Sigmoid colon (tissue), 7 donors: Measurements from ENCODE around the gene LONP1. TPM values are rescaled to one million over a fixed set of nuclear protein-coding genes. Genes with fewer than 3 reads are reported as not detected.

ENCODE experiments used
- DNase-seq: peaks from one replicate; pipeline ENCODE4 v3.0.0-alpha.2; 2019
- H3K27ac ChIP-seq, 4 donors: fragments of 200-600 bp; sonication (generic); one replicate each; pipeline ENCODE4 v1.5.1; 2016 to 2019; ENCODE audit warnings: mild to moderate bottlenecking in 1 of 4
- H3K27me3 ChIP-seq, 3 donors: fragments of 200-600 bp; sonication (generic); one replicate each; pipeline ENCODE4 v1.5.1; 2019; ENCODE audit warnings: mild to moderate bottlenecking in 1 of 3
- H3K36me3 ChIP-seq, 4 donors: fragments of 200-600 bp; sonication (generic); one replicate each; pipeline ENCODE4 v1.5.1; 2016 to 2019
- H3K4me1 ChIP-seq, 4 donors: fragments of 200-600 bp; sonication (generic); one replicate each; pipeline ENCODE4 v1.5.1; 2017 to 2019
- H3K4me3 ChIP-seq, 4 donors: fragments of 200-600 bp; sonication (generic); one replicate each; pipeline ENCODE4 v1.5.1; 2017 to 2019; ENCODE audit warnings: mild to moderate bottlenecking in 2 of 4, moderate library complexity in 1 of 4
- H3K9me3 ChIP-seq, 4 donors: fragments of 200-600 bp in 3 of 4; sonication (generic) in 3 of 4; one replicate each; pipeline versions ENCODE4 v1.5.1 to v1.6.1; 2013 to 2019
- EP300 ChIP-seq, 4 donors: sonication (generic); formaldehyde crosslinking; IDR thresholded peaks; one replicate each; pipeline ENCODE4 v1.6.1; 2017; ENCODE audit warnings: antibody characterized with exemption in 4 of 4
- POLR2A ChIP-seq, 2 donors: fragments of 450-650 bp; IDR thresholded peaks; one replicate each; pipeline ENCODE4 v1.6.1; 2016; ENCODE audit warnings: antibody characterized with exemption in 2 of 2, mild to moderate bottlenecking in 2 of 2, moderate library complexity in 2 of 2
- POLR2AphosphoS5 ChIP-seq, 4 donors: sonication (generic); formaldehyde crosslinking; IDR thresholded peaks; one replicate each; pipeline ENCODE4 v1.6.1; 2017; ENCODE audit warnings: antibody characterized with exemption in 4 of 4
- WGBS, 2 donors: extraction: QIAGEN DNeasy Blood & Tissue Kit; methylation state at CpG; one replicate each; pipeline ENCODE4 v1.1.7; 2013; 5-methylcytosine and 5-hydroxymethylcytosine counted together
- intact Hi-C: fragments of 100-400 bp; cut with DNase I; formaldehyde crosslinking; loops from one replicate; pipeline ENCODE4 v1.15.1; 2023
- polyA plus RNA-seq, 3 donors: library from polyadenylated mRNA; stranded (reverse); fragments of 200-250 nt; gene quantifications; one replicate each; pipeline ENCODE4 v1.2.3, GENCODE V29; 2013
- total RNA-seq, 4 donors: library from RNA; depleted of rRNA; stranded (reverse); fragments of >200 nt; gene quantifications; one replicate each; pipeline ENCODE4 v1.1.0, GENCODE V29; 2016
- TF ChIP-seq, protein P1 (sequence below), 4 experiments: fragments of 450-650 bp in 3 of 4; fragments of 200-600 bp in 1 of 4; IDR thresholded peaks; one replicate each; pipeline ENCODE4 v1.5.1; 2016 to 2019; ENCODE audit warnings: antibody characterized with exemption in 4 of 4, mild to moderate bottlenecking in 3 of 4, moderate library complexity in 2 of 4
- donor health status: healthy with polysubstance abuse.
- donor health status: Bipolar disorder and iron deficiency.
- donor health status: healthy.

The LONP1 gene
- total and polyA plus RNA-seq, 7 donors = 24.0 to 62.6 (median 31.1) TPM

DNA sequence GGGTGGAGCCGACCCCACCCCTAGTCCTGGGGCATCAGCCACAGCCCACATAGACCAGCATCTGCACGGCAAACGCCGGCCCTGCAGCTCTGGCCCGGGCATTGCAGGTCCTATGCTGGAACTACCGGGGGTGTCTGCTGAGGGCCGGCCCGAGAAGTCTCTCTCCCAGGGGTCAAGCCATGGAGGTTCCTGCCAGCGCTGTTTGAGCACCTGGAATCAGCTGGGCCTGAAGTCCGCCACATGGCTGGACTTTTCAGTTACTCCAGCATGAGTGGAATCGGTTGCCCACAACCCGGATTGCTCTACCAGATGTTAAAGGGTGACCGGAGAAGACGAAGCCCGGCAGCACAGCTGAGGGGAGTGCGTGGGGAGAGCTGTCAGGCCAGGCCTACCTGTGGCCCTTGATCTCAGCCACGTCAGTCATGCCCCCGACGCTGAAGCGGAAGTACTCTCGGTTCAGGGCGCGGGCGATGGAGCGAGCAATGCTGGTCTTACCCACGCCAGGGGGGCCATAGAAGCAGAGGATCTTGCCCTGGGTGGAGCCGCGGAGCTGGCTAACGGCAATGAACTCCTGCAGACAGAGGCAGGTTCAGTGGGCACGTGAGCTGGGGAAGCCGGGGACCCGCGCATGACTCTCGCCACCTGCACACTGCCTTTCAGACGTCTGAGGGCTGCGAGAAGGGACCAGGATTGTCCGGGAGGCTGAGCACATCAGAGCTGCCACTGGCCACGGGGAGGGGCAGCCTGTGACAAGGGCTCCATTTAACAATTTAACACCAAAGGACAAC is 21.1 kb downstream of the LONP1 start:
- TF ChIP-seq EP300 (IDR thresholded peaks at IDR 0.05) = no peak
- TF ChIP-seq POLR2A (IDR thresholded peaks at IDR 0.05) = no peak
- TF ChIP-seq, protein P1, sequence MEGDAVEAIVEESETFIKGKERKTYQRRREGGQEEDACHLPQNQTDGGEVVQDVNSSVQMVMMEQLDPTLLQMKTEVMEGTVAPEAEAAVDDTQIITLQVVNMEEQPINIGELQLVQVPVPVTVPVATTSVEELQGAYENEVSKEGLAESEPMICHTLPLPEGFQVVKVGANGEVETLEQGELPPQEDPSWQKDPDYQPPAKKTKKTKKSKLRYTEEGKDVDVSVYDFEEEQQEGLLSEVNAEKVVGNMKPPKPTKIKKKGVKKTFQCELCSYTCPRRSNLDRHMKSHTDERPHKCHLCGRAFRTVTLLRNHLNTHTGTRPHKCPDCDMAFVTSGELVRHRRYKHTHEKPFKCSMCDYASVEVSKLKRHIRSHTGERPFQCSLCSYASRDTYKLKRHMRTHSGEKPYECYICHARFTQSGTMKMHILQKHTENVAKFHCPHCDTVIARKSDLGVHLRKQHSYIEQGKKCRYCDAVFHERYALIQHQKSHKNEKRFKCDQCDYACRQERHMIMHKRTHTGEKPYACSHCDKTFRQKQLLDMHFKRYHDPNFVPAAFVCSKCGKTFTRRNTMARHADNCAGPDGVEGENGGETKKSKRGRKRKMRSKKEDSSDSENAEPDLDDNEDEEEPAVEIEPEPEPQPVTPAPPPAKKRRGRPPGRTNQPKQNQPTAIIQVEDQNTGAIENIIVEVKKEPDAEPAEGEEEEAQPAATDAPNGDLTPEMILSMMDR (IDR thresholded peaks at IDR 0.05) = no peak
- TF ChIP-seq POLR2AphosphoS5 (IDR thresholded peaks at IDR 0.05) = no peak
- Histone ChIP-seq H3K9me3 (no peaks in the 10 kb centered on the region), H3K27ac (no peak overlapping the region), H3K27me3 (no peaks in the 10 kb centered on the region), H3K4me1 (no peaks in the 10 kb centered on the region), H3K36me3 (peaks cover 30 to 79% (median 53%) of the 10 kb centered on the region in 4 donors), H3K4me3 (no peak overlapping the region)
- DNase-seq = peak; percentile 62
- WGBS, 2 donors = 91% methylated on average over 38 of the region's 38 CpGs
- intact Hi-C loops = no loop called here

DNA sequence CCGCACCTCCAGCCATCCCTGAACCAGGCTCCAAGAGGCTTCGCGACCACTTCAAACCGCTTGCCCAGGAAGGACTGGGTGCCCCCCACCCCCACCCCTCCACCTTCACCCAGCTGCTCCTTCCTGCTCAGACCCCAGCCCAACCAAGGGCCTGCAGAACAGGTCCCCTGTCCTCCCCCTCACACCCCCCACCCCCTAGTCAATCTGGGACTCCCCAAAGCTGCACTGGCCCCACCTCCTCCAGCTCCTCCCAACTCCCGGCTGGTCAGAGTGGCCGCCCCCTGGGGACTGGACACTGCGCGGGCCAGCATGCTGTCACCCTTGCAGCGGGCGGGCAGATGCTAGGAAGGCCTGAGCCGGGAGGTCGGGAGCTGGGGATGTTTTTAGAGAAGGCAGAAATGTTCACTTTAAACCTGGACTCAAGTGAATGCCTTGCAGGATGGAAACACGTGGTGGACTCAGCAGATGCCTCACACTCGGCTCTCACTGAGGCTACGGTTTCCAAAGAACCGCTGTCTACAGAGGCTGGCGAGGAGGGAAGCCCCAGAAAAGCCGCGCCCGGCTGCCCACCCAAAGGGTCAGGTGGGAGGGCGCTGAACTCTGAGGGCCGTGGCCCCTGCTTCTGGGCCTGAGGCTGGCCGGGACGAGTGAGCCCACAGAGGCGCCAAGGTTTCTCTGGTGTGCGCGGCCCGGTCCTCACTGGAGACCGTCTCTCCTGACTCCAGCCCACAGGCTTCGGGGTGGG is 21.9 kb downstream of the LONP1 start:
- intact Hi-C loops = no loop called here
- no peaks in the 10 kb centered on the region for H3K27me3 ChIP-seq
- H3K27ac ChIP-seq = no peak overlapping the region
- peaks cover 33 to 79% (median 53%) of the 10 kb centered on the region in 4 donors for H3K36me3 ChIP-seq
- H3K9me3 ChIP-seq = no peaks in the 10 kb centered on the region
- DNase-seq = no peak
- no peak overlapping the region for H3K4me3 ChIP-seq
- WGBS, 2 donors = 88 to 89% methylated on average over 30 of the region's 30 CpGs
- TF ChIP-seq POLR2AphosphoS5 (IDR thresholded peaks at IDR 0.05) (no peak), POLR2A (IDR thresholded peaks at IDR 0.05) (no peak), EP300 (IDR thresholded peaks at IDR 0.05) (no peak)
- TF ChIP-seq, protein P1 (IDR thresholded peaks at IDR 0.05) = no peak
- peaks cover 0 to 3% (median 1%) of the 10 kb centered on the region in 4 donors for H3K4me1 ChIP-seq

DNA sequence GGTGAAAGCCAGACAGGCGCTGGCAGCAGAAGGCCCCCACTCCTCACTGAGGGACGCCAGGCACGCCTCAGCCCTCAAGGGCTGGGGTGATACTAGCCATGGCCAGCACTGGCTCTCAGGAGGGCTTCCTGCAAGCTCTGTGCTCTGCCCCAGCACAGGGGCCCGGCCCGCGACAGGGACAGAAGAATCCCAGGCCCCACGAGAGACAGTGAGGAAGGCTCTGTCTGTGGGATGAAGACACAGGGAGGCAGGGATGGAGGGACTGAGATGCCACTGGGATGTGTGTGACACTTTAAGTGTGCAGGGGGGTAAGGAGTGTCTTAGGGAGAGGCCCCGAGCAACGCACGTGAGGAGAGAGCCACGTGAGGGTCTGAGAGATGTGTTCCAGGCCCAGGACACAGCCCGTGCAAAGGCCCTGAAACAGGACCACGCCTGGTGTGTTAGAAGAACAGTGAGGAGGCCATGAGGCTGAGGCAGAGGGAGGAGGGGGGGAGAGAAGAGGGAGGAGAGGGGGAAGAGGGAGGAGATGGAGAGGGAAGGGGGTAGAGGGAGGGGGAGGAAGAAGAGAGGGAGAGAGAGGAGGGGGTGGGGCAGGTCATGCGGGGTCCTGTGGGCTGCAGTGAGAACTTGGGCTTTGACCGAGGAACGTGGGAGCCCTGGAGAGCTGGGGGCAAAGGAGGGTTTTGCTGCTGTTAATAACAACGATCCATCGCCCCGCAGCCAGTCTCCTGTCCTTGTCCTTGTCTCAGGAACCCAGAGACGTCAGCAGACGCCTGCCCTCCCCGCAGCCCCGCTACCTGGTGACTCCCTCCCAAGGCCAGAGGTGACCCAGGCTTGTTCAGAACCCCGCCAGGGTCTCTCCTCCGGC is 22.7 kb downstream of the LONP1 start:
- peak; percentile 66 for DNase-seq
- Histone ChIP-seq H3K27me3 (no peaks in the 10 kb centered on the region), H3K36me3 (peaks cover 36 to 86% (median 61%) of the 10 kb centered on the region in 4 donors), H3K27ac (no peak overlapping the region), H3K9me3 (no peaks in the 10 kb centered on the region), H3K4me3 (no peak overlapping the region), H3K4me1 (peaks cover 0 to 11% (median 7%) of the 10 kb centered on the region in 4 donors)
- TF ChIP-seq, protein P1 (IDR thresholded peaks at IDR 0.05) = no peak
- no peak for TF ChIP-seq EP300 (IDR thresholded peaks at IDR 0.05)
- TF ChIP-seq POLR2AphosphoS5 (IDR thresholded peaks at IDR 0.05) = no peak
- no peak for TF ChIP-seq POLR2A (IDR thresholded peaks at IDR 0.05)
- WGBS, 2 donors = 81 to 86% methylated on average over 25 of the region's 25 CpGs
- intact Hi-C loops = no loop called here

DNA sequence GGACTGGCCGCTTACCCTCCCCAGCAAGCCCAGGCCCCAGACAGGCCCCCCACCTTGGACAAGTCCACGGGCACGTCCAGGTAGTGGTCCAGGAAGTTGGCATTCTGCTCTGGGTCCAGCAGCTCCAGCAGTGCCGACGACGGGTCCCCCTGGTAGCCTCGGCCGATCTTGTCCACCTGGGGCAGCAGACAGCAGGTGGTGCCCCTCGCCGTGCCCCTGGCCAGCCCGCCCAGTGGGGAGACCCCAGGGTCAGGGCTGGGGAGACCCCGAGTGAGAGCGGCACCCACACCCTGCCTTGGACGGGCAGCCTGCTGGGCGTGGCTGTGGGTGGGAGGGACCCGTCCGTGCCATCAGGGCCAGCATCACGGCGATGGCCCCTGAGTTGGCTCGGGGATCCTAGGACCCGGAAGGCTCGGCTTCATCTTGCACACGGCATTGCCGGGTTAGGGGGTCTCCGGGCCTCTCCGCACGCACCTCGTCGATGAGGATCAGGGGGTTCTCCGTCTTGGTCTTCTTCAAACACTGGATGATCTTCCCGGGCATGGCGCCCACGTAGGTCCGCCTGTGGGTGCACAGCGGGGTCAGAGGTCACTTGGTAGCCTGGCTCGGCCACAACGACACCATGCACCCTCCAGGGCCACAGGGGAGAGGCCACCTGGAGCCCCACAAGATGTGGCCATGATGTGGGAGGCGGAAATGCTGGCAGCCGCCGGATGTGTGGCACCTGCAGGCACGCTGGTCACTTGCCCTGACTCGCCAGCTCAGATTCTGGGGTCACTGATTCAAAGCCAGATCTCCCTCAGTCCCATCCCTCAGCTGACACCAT is 23.5 kb downstream of the LONP1 start:
- no peak overlapping the region for H3K4me3 ChIP-seq
- H3K27ac ChIP-seq = no peak overlapping the region
- TF ChIP-seq EP300 (IDR thresholded peaks at IDR 0.05) = no peak
- TF ChIP-seq, protein P1 (IDR thresholded peaks at IDR 0.05) = no peak
- TF ChIP-seq POLR2A (IDR thresholded peaks at IDR 0.05) = no peak
- no peak for TF ChIP-seq POLR2AphosphoS5 (IDR thresholded peaks at IDR 0.05)
- peaks cover 36 to 92% (median 68%) of the 10 kb centered on the region in 4 donors for H3K36me3 ChIP-seq
- H3K9me3 ChIP-seq = no peaks in the 10 kb centered on the region
- H3K27me3 ChIP-seq = no peaks in the 10 kb centered on the region
- peak; percentile 65 for DNase-seq
- 81 to 90% methylated on average over 42 of the region's 42 CpGs for WGBS, 2 donors
- peaks cover 0 to 19% (median 15%) of the 10 kb centered on the region in 4 donors for H3K4me1 ChIP-seq
- intact Hi-C loops = no loop called here
